Measurements from ENCODE around the gene C9orf50.
"Not testable (repeated sequence)": the region's sequence is repeated elsewhere in the genome, so short reads cannot be mapped to it uniquely, and the experiment has no call there.

Gene C9orf50

GRCh38 chr9:129648092-129648763 lies 27.3 kb upstream of the C9orf50 start:
- no peak for DNase-seq

DNA sequence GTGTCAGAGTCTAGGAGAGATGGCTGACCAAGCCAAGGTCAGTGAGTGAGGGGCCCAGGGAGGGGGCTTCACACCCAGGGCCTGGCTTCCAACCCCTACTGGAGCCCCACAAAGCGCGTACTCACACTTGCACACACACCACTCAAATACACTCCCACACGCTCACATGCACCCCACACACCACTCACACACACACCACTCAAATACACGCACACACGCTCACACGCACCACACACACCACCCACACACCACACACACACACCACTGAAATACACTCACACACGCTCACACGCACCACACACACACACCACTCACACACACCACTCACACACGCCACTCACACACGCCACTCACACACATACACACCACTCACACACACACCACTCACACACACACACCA lies 26.7 kb upstream of the C9orf50 start:
- no peak for DNase-seq

- DNase-seq: no peak
These were observed 25.8 kb upstream of the C9orf50 start for GRCh38 chr9:129646654-129647053.

- DNase-seq: no peak
These were observed 25.4 kb upstream of the C9orf50 start for GRCh38 chr9:129646252-129646651.

DNA sequence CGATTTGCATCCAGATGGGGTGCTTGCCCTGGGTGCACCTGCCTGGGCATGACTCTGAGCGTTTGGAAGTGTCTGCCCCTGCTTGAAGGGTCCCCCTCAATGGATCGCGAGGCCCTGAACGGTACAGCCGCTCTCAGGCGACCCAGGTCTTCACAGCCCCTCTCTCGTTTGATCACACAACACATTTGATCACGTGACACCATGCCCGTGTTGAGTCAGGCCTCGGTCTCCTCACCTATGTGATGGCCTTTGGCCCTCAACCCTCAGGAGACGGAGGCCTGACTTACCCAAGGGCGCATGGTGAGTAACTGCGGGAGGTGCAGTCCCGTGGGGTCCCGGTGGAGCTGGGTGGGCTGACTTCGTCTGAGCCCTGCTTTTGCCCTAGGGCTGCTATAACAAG lies 24.0 kb upstream of the C9orf50 start:
- DNase-seq: no peak

DNA sequence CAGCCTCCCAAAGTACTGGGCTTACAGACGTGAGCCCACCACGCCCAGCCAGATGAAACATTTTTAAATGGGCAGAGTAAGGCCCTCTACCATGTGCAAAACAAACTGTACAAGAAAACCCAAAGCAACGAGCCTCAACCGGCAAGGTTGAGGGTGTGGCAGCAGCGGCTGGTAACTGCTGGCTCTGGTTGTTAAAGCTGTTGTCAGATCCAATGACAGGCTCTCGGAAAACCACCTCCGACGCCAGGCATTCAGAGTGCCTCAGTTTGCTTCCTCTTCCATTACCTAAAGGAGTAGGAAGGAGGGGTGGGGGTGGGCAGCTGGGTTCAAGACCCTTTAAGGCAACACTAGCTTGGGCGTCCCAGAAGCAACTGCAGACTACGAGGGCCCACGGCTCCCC lies 23.5 kb upstream of the C9orf50 start:
- no peak for DNase-seq

DNA sequence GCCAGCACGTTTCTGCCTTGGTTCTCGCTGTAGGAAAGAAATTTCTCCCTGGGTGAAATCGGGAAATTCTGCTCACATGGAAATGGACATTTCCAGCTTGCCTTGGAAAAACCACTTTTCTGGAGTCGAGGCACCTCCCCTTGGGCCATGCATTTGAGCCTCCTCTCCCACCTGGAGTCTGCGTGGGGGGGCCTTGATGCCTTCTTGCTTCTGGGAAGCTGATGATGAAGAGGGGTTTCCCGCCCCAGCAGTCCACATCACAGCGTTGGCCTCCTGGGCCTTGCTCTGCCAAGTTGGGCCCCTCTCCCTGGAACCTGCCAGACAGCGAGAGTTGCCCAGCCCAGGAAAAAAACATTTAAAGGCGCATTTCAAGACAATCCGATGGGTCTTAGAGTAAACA lies 22.8 kb upstream of the C9orf50 start:
- DNase-seq: no peak

- peak; percentile 86 for DNase-seq
These were observed 21.1 kb upstream of the C9orf50 start, which contains the start of gene ASB6 for GRCh38 chr9:129641750-129642585. TSS of gene ASB6 (minus strand) at chr9:129642151. CDS start at chr9:129641999, 152 bp downstream.

DNA sequence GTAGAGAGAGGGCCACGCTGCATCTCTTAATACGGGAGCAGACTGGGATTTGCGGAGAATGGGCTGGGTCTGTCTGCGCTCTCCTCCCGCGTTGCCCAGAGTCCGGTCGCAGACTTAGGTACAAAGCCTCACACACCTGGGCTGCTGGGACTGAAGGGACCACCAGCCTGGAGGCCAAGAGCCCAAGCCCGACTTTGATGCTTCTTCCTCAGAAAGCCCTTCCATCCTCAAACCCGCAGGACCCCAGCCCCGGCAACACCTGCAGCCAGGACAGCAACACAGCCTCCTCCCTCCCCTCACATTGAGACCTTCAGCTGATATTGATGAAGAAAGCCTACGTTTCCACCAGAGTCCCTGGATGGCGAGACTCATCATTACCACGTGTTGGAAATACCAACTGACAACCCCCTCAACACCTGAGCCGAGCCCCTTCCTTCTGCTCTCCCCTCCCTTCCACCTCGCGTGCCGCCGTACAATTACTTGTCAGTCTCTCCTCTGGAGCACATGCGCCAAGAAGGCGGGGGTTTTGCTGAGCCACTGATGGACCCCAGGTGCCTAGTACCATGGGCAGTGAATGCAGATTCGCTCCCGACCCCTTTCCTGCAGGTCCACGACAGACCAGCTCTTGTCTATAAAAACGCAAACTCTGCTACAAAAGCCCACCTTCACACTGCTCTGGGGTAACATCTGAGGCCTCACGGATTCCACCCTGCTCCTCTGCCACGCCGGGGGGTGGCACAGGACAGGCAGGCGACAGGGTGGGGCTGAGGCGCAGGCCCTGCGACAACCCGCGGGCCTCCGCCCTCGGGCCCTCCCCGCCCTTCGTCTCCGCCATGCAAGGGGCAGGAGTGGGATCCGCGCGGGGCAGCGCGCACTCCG lies 20.2 kb upstream of the C9orf50 start:
- DNase-seq: no peak

DNA sequence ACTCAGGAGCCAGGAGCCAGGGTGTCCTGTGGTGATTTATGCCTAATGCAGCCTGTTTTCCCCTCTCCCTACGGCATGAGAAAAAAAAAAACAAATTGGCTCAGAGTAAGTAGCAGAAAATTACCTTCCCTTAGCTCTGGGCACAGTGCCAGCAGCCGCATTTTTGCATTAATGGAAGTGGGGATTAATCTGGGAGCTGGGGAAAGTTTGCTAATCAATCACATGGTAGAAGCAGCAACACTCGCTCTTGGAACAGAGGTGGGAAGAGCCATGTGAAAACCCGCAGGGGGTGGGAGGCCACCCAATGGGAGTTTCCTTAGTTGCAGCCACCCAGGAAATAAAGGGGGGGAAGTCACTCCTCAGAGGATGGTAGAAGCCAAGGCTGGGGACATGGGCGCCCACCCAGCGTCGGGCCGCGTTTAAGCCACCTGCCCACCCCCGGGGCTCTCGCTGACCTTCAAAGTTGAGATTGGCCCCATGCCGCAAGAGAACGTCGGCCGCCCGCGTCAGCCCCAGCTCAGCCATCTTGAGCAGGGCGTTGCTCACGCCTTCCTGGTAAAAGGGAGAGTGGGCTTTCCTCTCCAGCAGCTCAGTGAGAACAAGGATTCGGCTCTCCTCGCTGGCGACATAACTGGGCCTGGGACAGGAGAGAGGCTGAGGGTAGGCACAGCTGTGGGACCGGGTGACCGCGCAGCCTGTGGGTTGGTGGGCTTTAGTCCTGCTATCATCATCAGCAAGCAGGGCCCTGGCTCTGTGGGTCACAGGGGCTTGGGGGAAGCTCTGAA lies 19.4 kb upstream of the C9orf50 start:
- DNase-seq: no peak

GRCh38 chr9:129639756-129640085 lies 18.8 kb upstream of the C9orf50 start:
- no peak for DNase-seq

GRCh38 chr9:129639034-129639630 lies 18.2 kb upstream of the C9orf50 start:
- DNase-seq: no peak

GRCh38 chr9:129637673-129638439 lies 17.0 kb upstream of the C9orf50 start:
- no peak for DNase-seq

- DNase-seq: no peak
These were observed 16.2 kb upstream of the C9orf50 start for GRCh38 chr9:129637102-129637501.

DNA sequence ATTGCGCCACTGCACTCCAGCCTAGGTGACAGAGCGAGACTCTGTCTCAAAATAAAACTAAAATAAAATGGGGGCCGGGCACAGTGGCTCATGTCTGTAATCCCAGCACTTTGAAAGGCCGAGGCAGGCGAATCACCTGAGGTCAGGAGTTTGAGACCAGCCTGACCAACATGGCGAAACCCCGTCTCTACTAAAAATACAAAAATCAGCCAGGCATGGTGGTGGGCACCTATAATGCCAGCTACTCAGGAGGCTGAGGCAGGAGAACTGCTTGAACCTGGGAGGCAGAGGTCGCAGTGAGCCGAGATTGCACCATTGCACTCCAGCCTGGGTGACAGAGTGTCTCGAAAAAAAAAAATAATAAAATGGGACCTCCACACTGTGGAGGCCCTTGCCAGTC lies 15.4 kb upstream of the C9orf50 start:
- not testable (repeated sequence) for DNase-seq

DNA sequence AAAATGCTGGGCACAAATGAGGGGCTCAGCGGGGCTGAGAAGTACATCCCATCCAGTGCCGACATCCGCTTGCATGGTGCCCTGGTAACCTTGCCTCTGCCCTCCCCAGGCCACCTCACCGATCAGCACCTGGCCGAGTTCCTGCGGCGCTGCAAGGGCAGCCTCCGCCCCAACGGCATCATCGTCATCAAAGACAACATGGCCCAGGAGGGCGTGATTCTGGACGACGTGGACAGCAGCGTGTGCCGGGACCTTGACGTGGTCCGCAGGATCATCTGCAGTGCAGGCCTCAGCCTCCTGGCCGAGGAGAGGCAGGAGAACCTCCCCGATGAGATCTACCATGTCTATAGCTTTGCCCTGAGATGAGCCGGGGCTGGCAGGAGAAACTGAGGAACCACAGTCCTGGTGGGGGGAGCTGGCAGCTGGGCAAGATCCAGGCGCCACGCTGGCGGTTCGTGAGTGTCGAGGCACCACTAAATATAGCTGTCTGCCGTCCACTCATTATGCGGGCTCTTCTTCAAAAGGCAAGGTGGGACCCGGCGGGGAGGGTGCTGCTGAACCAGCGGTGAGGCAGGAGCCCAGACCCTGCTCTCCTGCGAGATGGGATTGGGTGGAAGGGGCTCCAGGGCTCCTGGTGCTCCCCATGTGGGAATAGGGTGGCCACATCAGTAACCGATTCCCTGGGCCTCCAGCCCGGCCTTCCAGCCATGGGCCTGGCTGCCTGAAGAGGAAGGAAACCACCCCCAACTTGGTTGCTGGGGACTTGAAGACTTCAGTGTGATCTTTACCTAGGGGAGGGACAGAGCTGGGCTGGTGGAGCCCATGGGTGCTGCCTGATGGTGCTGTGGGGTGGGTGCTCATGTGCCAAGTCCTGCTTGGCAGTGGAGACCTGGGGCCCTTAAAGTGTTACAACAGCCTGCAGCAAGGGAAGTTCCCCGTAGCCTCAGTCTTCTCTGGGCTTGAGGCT lies 14.5 kb upstream of the C9orf50 start:
- no peak for DNase-seq

DNA sequence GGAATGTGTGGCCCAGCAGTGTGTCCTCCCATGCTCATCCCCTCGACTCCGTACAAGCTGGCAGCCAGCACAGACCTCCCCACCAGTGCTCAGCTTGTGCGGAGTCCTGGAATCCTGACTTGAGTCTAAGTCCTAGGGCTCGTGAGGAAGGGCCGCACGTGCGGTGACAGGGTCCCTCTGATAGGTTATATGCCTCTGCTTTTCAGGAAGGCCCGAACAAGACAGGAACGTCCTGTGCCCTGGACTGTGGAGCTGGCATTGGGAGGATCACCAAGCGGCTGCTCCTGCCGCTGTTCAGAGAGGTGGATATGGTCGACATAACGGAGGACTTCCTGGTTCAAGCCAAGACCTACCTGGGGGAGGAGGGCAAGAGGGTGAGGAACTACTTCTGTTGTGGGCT lies 12.9 kb upstream of the C9orf50 start:
- DNase-seq: no peak

GRCh38 chr9:129633207-129633606 lies 12.3 kb upstream of the C9orf50 start:
- no peak for DNase-seq

DNA sequence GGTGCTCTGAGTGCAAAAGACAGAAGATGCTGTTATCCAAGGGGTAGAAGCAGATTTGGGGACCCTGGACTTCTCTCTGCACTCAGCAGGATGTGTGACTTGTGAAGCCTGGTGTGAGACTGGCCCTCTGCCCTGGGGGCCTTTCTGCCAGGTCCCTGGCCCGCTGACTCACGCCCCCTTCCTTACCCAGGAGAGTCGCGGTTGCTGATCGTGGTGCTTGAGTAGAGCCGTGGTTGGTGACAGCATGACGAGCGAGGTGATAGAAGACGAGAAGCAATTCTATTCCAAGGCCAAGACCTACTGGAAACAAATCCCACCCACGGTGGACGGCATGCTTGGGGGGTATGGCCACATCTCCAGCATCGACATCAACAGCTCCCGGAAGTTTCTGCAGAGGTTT lies 11.6 kb upstream of the C9orf50 start:
- no peak for DNase-seq

- DNase-seq: no peak
These were observed 10.8 kb upstream of the C9orf50 start for GRCh38 chr9:129631674-129632129.
